ENCODE measurements around the gene SPAG9.

GRCh38 chr17:50956750-50957523, 163.7 kb downstream of the SPAG9 start:
- TF ChIP-seq POLR2A (IDR thresholded peaks at IDR 0.05) (no peak), CTCF (IDR thresholded peaks at IDR 0.05) (peak; percentile 19 to 79 (median 70)), POLR2AphosphoS5 (IDR thresholded peaks at IDR 0.05) (peak in 1 of 3 donors; percentile 42)

Data from breast epithelium (tissue), 3 donors.